Stimulated activated naive CD8-positive, alpha-beta T cell treated with anti-CD3 and anti-CD28 coated beads, Interleukin-15, amount 100 ng/mL, for 72 hours (primary cell): ENCODE results near the gene AMY1B.
"Not testable (repeated sequence)": the region's sequence is repeated elsewhere in the genome, so short reads cannot be mapped to it uniquely, and the experiment has no call there.

ENCODE experiments used
- ATAC-seq: fragments of 150-1000 bp; cut with Tn5 transposase; 2 replicates; pipeline ENCODE4 v1.10.0; 2021; ENCODE audit warnings: mild to moderate bottlenecking, moderate library complexity
- DNase-seq, 2 donors: peaks; one replicate each; pipeline ENCODE4 v3.0.0; 2021 to 2022
- H3K27ac Mint-ChIP-seq, 2 donors: one replicate each; pipeline ENCODE4 v1.8.0; 2022; ENCODE audit warnings: mild to moderate bottlenecking in 2 of 2, mixed read lengths in 2 of 2, moderate library complexity in 2 of 2
- H3K27me3 Mint-ChIP-seq: one replicate; pipeline ENCODE4 v1.8.0; 2022; ENCODE audit warnings: mixed read lengths
- H3K4me1 Mint-ChIP-seq: one replicate; pipeline ENCODE4 v1.8.0; 2022; ENCODE audit warnings: mild to moderate bottlenecking, mixed read lengths
- H3K4me3 Mint-ChIP-seq, 2 donors: one replicate each; pipeline ENCODE4 v1.8.0; 2022; ENCODE audit warnings: mild to moderate bottlenecking in 2 of 2, mixed read lengths in 2 of 2, moderate library complexity in 1 of 2
- H3K9me3 Mint-ChIP-seq, 2 donors: one replicate each; pipeline ENCODE4 v1.8.0; 2022; ENCODE audit warnings: mixed read lengths in 2 of 2

The AMY1B gene

DNA sequence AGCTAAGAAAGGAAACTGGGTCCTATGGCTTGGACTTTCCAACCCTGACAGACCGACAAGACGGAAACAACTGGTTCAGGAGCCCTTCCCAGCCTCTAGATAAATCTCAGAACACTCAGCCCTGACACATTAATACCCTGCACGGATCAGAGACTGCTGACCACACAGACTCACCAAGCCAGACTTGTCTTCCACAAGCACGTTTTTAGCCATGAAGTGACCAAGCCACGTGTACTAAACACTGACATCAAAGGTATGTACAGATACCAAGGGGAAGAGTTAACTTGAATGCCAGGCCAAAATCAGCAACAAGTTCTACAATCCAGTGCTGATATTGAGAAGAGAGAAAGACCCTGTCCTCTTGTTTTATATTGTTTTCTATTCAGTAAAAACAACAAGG, at the start of gene AMY1B:
AMY1B (minus strand) TSS at position 101 of the 400 bp plus-strand sequence. CDS start 571 bp downstream, outside the sequence.
- H3K27me3 Mint-ChIP-seq, H3K27ac Mint-ChIP-seq, ATAC-seq, DNase-seq, H3K9me3 Mint-ChIP-seq, H3K4me3 Mint-ChIP-seq, H3K4me1 Mint-ChIP-seq: not testable (repeated sequence)

DNA sequence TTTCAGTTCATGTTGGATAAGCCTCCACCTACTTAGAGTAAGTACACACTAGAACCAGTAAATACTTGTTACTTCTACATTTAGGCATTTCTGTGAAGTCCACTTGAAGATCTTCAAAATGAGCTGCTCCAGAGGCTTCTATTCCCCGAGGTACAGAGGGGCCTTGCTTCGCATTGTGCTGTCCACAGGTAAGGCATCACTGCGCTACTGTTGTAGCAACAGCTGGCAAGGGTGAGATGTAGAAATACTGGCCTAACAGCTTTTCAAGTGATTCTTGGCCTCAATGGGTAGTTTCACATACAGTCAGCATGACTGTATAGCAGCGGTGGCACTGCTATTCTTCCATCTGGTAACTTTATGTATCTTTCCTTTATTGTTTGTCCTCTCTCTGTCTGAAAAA, 49.0 kb upstream of the AMY1B start:
- H3K9me3 Mint-ChIP-seq, H3K27me3 Mint-ChIP-seq, H3K4me3 Mint-ChIP-seq, H3K4me1 Mint-ChIP-seq, ATAC-seq, DNase-seq, H3K27ac Mint-ChIP-seq: not testable (repeated sequence)

- H3K27me3 Mint-ChIP-seq, ATAC-seq, H3K4me3 Mint-ChIP-seq: not testable (repeated sequence)
Observed at GRCh38 chr1:103744449-103744848, 48.4 kb upstream of the AMY1B start.

GRCh38 chr1:103738031-103738430, 42.0 kb upstream of the AMY1B start:
- not testable (repeated sequence) for DNase-seq, H3K9me3 Mint-ChIP-seq, H3K4me1 Mint-ChIP-seq, H3K27ac Mint-ChIP-seq, H3K27me3 Mint-ChIP-seq, H3K4me3 Mint-ChIP-seq, ATAC-seq

More at GRCh38 chr1:103744449-103744848, 48.4 kb upstream of the AMY1B start:
- not testable (repeated sequence) for H3K9me3 Mint-ChIP-seq, H3K27ac Mint-ChIP-seq, H3K4me1 Mint-ChIP-seq, DNase-seq

DNA sequence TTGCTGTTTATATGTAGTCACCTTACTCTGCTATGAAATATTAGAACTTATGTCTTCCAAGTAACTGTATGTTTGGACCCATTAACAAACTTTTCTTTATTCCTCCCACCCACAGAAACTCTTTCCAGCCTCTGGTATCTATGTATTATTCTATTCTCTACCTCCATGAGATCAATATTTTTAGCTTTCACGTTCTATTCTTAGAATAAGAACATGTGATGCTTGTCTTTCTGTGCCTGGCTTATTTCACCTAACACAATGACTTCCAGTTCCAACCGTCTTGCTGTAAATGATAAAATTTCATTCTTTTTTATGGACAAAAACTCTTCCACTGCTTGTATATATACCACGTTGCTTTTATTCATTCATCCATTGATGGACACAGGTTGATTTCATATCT, 39.3 kb upstream of the AMY1B start:
- ATAC-seq, H3K27me3 Mint-ChIP-seq, DNase-seq, H3K9me3 Mint-ChIP-seq, H3K4me3 Mint-ChIP-seq, H3K27ac Mint-ChIP-seq, H3K4me1 Mint-ChIP-seq: not testable (repeated sequence)

DNA sequence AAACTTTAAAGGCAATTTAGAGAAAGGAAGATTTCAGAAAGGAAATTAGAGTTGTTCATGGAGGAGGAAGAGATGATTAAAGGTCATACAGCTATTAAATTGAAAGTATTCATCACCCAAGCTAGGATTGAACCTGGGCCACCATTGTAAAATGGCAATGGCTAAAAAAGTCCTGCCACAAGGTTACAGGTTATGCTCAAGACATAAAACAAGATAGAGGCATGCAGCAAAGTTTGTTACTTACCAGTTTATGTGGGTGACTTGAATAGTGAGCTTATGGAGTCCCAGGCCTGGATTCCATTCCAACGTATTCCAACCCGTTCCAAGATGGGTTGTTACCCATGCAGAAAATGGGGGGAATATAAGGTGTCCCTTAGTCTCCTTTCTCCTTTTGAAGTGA, 25.5 kb upstream of the AMY1B start:
- H3K4me1 Mint-ChIP-seq, H3K27me3 Mint-ChIP-seq, H3K4me3 Mint-ChIP-seq, H3K9me3 Mint-ChIP-seq, H3K27ac Mint-ChIP-seq, DNase-seq, ATAC-seq: not testable (repeated sequence)

- not testable (repeated sequence) for H3K4me3 Mint-ChIP-seq, ATAC-seq, H3K27ac Mint-ChIP-seq, H3K4me1 Mint-ChIP-seq, DNase-seq, H3K27me3 Mint-ChIP-seq, H3K9me3 Mint-ChIP-seq
Observed at GRCh38 chr1:103717404-103717803, 21.4 kb upstream of the AMY1B start.

DNA sequence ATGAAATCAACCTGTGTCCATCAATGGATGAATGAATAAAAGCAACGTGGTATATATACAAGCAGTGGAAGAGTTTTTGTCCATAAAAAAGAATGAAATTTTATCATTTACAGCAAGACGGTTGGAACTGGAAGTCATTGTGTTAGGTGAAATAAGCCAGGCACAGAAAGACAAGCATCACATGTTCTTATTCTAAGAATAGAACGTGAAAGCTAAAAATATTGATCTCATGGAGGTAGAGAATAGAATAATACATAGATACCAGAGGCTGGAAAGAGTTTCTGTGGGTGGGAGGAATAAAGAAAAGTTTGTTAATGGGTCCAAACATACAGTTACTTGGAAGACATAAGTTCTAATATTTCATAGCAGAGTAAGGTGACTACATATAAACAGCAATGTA, 14.4 kb upstream of the AMY1B start:
- not testable (repeated sequence) for DNase-seq, H3K27me3 Mint-ChIP-seq, ATAC-seq, H3K4me1 Mint-ChIP-seq, H3K4me3 Mint-ChIP-seq, H3K27ac Mint-ChIP-seq, H3K9me3 Mint-ChIP-seq

DNA sequence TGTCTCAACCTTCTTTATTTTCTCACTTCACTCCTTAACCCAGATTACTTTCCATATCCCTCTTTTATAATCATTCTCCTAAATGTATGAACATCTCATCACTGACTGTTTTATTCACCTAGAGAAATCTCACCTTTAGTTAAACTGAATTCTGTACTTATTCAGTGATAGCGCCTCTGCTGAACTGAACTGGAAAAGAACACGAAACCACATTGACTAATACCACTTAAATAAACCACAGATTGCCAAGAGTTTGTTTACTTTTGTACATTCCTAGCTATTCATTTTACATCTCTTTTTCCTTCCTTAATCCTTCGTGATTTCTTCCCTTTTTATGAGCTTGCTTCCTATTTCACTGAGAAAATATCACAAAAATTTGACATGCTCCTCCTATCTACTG, 11.7 kb upstream of the AMY1B start:
- not testable (repeated sequence) for H3K27me3 Mint-ChIP-seq, H3K4me1 Mint-ChIP-seq, H3K27ac Mint-ChIP-seq, ATAC-seq, DNase-seq, H3K4me3 Mint-ChIP-seq, H3K9me3 Mint-ChIP-seq

DNA sequence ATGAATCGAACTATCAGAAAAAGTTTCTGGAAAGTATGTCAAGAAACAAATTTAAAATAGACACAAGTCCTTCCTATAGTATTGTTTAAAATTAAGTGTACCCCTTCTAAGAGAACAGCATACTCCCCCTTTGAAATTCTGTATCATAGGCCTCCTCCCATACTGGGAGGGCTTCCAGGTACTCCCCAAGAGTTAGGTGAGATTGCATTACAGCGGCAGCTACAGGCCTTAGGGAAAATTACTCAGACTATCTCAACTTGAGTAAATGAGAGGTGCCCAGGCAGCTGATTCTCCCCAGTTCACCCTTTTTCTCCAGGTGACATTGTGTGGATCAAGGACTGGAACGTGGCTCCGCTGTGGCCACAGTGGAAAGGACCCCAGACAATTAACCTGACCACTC, 5.2 kb upstream of the AMY1B start:
- not testable (repeated sequence) for H3K27me3 Mint-ChIP-seq, ATAC-seq, H3K27ac Mint-ChIP-seq, H3K4me3 Mint-ChIP-seq, DNase-seq, H3K9me3 Mint-ChIP-seq, H3K4me1 Mint-ChIP-seq

GRCh38 chr1:103700669-103701068, 4.7 kb upstream of the AMY1B start:
- ATAC-seq: peak; percentile 34
- not testable (repeated sequence) for DNase-seq, H3K27me3 Mint-ChIP-seq, H3K9me3 Mint-ChIP-seq, H3K4me3 Mint-ChIP-seq, H3K4me1 Mint-ChIP-seq, H3K27ac Mint-ChIP-seq

GRCh38 chr1:103697430-103697829, 1.4 kb upstream of the AMY1B start:
- H3K4me1 Mint-ChIP-seq, H3K9me3 Mint-ChIP-seq, H3K27ac Mint-ChIP-seq, H3K27me3 Mint-ChIP-seq, H3K4me3 Mint-ChIP-seq, DNase-seq, ATAC-seq: not testable (repeated sequence)

DNA sequence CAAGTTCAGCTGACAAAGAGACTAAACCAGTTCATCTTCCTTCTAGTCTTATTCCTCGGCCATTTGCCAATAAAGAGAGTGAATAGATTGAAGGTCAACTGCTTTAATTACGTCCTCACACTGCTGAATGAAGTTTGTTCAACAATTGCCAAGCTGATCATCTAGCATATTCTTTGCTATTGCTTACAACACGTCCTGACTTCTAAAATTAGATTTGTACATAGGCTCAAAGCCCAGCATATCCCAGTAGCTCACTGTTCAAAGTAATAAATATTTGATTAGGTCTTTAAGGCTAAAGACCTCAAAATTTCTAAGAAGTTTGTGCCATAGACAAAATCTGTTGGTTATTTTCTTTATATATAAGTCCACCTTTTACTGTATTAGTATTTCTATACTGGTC, 19.7 kb downstream of the AMY1B start:
- not testable (repeated sequence) for ATAC-seq, H3K4me1 Mint-ChIP-seq, DNase-seq, H3K27me3 Mint-ChIP-seq, H3K4me3 Mint-ChIP-seq, H3K27ac Mint-ChIP-seq, H3K9me3 Mint-ChIP-seq

DNA sequence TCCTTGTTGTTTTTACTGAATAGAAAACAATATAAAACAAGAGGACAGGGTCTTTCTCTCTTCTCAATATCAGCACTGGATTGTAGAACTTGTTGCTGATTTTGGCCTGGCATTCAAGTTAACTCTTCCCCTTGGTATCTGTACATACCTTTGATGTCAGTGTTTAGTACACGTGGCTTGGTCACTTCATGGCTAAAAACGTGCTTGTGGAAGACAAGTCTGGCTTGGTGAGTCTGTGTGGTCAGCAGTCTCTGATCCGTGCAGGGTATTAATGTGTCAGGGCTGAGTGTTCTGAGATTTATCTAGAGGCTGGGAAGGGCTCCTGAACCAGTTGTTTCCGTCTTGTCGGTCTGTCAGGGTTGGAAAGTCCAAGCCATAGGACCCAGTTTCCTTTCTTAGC, 40.5 kb downstream of the AMY1B start, which contains the start of gene AMY1A:
AMY1A (plus strand) TSS at position 301 of the 400 bp plus-strand sequence. CDS start 571 bp downstream, outside the sequence.
- H3K4me1 Mint-ChIP-seq, DNase-seq, H3K27me3 Mint-ChIP-seq, H3K27ac Mint-ChIP-seq, ATAC-seq, H3K9me3 Mint-ChIP-seq, H3K4me3 Mint-ChIP-seq: not testable (repeated sequence)

DNA sequence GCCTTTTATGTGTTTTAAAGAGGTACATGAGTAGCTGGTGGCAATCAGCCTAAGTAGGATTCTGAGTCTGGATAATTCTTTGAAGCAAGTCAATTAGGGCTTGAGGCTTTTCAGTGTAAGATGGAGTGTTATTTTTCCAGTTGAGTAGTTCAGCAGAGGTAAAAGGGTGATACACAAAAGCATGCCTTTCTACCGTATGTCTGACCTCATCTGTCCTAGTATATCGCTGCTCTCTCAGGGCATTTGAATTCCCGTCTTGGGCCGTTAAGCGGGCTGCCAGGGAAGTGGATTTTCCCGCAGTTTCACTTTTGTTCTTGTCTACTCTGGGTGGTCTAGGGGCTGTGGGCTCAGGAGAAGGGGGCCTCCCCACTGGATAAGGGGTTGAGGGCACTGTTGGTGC, 41.9 kb downstream of the AMY1B start:
- DNase-seq, H3K27me3 Mint-ChIP-seq, H3K27ac Mint-ChIP-seq, H3K4me1 Mint-ChIP-seq, H3K9me3 Mint-ChIP-seq, H3K4me3 Mint-ChIP-seq, ATAC-seq: not testable (repeated sequence)

DNA sequence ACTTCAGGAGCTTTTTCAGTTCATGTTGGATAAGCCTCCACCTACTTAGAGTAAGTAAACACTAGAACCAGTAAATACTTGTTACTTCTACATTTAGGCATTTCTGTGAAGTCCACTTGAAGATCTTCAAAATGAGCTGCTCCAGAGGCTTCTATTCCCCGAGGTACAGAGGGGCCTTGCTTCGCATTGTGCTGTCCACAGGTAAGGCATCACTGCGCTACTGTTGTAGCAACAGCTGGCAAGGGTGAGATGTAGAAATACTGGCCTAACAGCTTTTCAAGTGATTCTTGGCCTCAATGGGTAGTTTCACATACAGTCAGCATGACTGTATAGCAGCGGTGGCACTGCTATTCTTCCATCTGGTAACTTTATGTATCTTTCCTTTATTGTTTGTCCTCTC, 45.1 kb downstream of the AMY1B start:
- not testable (repeated sequence) for H3K4me1 Mint-ChIP-seq, DNase-seq, ATAC-seq, H3K4me3 Mint-ChIP-seq, H3K9me3 Mint-ChIP-seq, H3K27ac Mint-ChIP-seq, H3K27me3 Mint-ChIP-seq

DNA sequence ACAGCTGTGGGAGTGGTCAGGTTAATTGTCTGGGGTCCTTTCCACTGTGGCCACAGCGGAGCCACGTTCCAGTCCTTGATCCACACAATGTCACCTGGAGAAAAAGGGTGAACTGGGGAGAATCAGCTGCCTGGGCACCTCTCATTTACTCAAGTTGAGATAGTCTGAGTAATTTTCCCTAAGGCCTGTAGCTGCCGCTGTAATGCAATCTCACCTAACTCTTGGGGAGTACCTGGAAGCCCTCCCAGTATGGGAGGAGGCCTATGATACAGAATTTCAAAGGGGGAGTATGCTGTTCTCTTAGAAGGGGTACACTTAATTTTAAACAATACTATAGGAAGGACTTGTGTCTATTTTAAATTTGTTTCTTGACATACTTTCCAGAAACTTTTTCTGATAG, 45.7 kb downstream of the AMY1B start:
- not testable (repeated sequence) for H3K27me3 Mint-ChIP-seq, H3K4me1 Mint-ChIP-seq, ATAC-seq, DNase-seq, H3K27ac Mint-ChIP-seq, H3K4me3 Mint-ChIP-seq, H3K9me3 Mint-ChIP-seq
